GM23248 (cell line): ENCODE measurements around the gene CPS1. TPM values are rescaled to one million over a fixed set of nuclear protein-coding genes. Genes with fewer than 3 reads are reported as not detected.

Source experiments
- DNase-seq: peaks from one replicate; pipeline ENCODE4 v3.0.0-alpha.2; 2015
- H2AFZ ChIP-seq: fragments of 200-600 bp; sonication (generic); 2 replicates; pipeline ENCODE4 v1.6.1; 2016; ENCODE audit warnings: antibody characterized with exemption
- H3F3A ChIP-seq: fragments of 200-600 bp; sonication (generic); 2 replicates; pipeline ENCODE4 v1.6.1; 2016; ENCODE audit warnings: mild to moderate bottlenecking, antibody characterized with exemption, mixed run types; ENCODE audit not compliant: insufficient read depth
- H3K27ac ChIP-seq: fragments of 200-600 bp; sonication (generic); 2 replicates; pipeline ENCODE4 v1.5.1; 2016; ENCODE audit warnings: mild to moderate bottlenecking
- H3K27me3 ChIP-seq: fragments of 200-600 bp; sonication (generic); replicated peaks from 2 replicates; pipeline ENCODE4 v1.6.1; 2016; ENCODE audit warnings: mild to moderate bottlenecking; ENCODE audit not compliant: insufficient read depth
- H3K36me3 ChIP-seq: fragments of 200-600 bp; sonication (generic); 2 replicates; pipeline ENCODE4 v1.6.1; 2016; ENCODE audit warnings: low read depth, mild to moderate bottlenecking
- H3K4me1 ChIP-seq: fragments of 200-600 bp; sonication (generic); 2 replicates; pipeline ENCODE4 v1.6.1; 2016; ENCODE audit warnings: mild to moderate bottlenecking; ENCODE audit not compliant: insufficient read depth
- H3K4me2 ChIP-seq: fragments of 200-600 bp; sonication (generic); one replicate; pipeline ENCODE4 v1.6.1; 2016; ENCODE audit warnings: mild to moderate bottlenecking; ENCODE audit not compliant: unreplicated experiment
- H3K4me3 ChIP-seq: fragments of 200-600 bp; sonication (generic); 2 replicates; pipeline ENCODE4 v1.5.1; 2016; ENCODE audit warnings: mild to moderate bottlenecking
- H3K79me2 ChIP-seq: fragments of 200-600 bp; sonication (generic); 2 replicates; pipeline ENCODE4 v1.6.1; 2016; ENCODE audit warnings: mild to moderate bottlenecking; ENCODE audit not compliant: insufficient read depth
- H3K9ac ChIP-seq: fragments of 200-600 bp; sonication (generic); 2 replicates; pipeline ENCODE4 v1.6.1; 2016; ENCODE audit warnings: mild to moderate bottlenecking
- H3K9me2 ChIP-seq: fragments of 200-600 bp; sonication (generic); 2 replicates; pipeline ENCODE4 v1.6.1; 2016; ENCODE audit warnings: mixed run types, mild to moderate bottlenecking, moderate library complexity; ENCODE audit not compliant: insufficient read depth
- H3K9me3 ChIP-seq: fragments of 200-600 bp; sonication (generic); one replicate; pipeline ENCODE4 v1.6.1; 2017; ENCODE audit warnings: low read depth
- H4K20me1 ChIP-seq: fragments of 200-600 bp; sonication (generic); 2 replicates; pipeline ENCODE4 v1.6.0; 2016; ENCODE audit not compliant: insufficient read depth
- EZH2 ChIP-seq: fragments of 200-600 bp; sonication (generic); IDR thresholded peaks from 2 replicates; pipeline ENCODE4 v1.6.1; 2018; ENCODE audit warnings: antibody characterized with exemption, mild to moderate bottlenecking; ENCODE audit not compliant: insufficient read depth, poor library complexity, severe bottlenecking
- EZH2phosphoT487 ChIP-seq: fragments of 200-600 bp; sonication (generic); IDR thresholded peaks from 2 replicates; pipeline ENCODE4 v1.6.1; 2018; ENCODE audit warnings: antibody characterized with exemption, moderate library complexity, mild to moderate bottlenecking, low read depth; ENCODE audit not compliant: insufficient read depth
- WGBS, 2 experiments: methylation state at CpG; one replicate each; pipeline ENCODE4 v1.1.6; 2015 to 2017; ENCODE audit warnings: low lambda C conversion rate in 2 of 2, low coverage in 1 of 2; ENCODE audit errors: missing lambda C conversion rate in 2 of 2; 5-methylcytosine and 5-hydroxymethylcytosine counted together
- in situ Hi-C: fragments of 300-500 bp; cut with MboI; formaldehyde crosslinking; loops from 2 replicates; pipeline ENCODE4 v1.15.0; 2020
- polyA plus RNA-seq: library from polyadenylated mRNA; unstranded; fragments of >200 nt; fragmentation: Nextera tagmentation; extraction: Ambion mirVana; gene quantifications from 2 replicates; pipeline ENCODE4 v1.2.1, GENCODE V29; 2016
- total RNA-seq: library from RNA; depleted of rRNA; stranded (reverse); fragments of >200 nt; shearing (Covaris generic); gene quantifications from 2 replicates; pipeline ENCODE4 v1.2.3, GENCODE V29; 2014

CPS1 gene
- total and polyA plus RNA-seq, 2 experiments from 2014 or later: 2.1 to 4.9 TPM

DNA sequence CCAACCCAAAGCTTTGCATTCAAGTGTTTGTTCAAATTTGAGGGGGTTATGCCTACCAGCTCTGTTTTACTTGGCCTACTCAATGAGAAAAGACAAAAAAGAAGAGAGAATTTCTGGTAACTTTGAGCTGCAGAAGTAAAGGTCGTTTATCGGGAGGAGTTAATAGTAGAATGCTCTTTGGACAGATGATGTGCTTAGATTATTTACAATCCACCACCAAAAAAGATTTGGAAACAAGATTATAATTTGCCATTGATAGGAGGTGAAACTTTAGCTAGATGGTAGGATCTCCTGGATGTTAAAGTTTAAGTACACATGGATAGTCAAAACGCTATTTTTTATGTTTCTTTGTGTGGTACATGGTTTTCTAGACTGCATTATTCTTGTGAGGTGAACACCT lies 24.9 kb upstream of the CPS1 start:
- no peak overlapping the region for H3K27ac ChIP-seq
- DNase-seq: no peak
- H3K79me2 ChIP-seq: no peaks in the 10 kb centered on the region
- no peaks in the 10 kb centered on the region for H4K20me1 ChIP-seq
- 69 to 73% methylated on average over 3 of the region's 3 CpGs for whole genome bisulfite sequencing, 2 experiments
- no peak overlapping the region for H2AFZ ChIP-seq
- H3K9me2 ChIP-seq: no peaks in the 10 kb centered on the region
- in situ Hi-C loops: no loop called here
- no peaks in the 10 kb centered on the region for H3K9me3 ChIP-seq
- H3K4me3 ChIP-seq: no peak overlapping the region
- H3K36me3 ChIP-seq: no peaks in the 10 kb centered on the region
- TF ChIP-seq EZH2phosphoT487: no peak
- H3K9ac ChIP-seq: no peak overlapping the region
- H3K4me1 ChIP-seq: no peaks in the 10 kb centered on the region
- H3K4me2 ChIP-seq: no peak overlapping the region
- H3K27me3 ChIP-seq: no peaks in the 10 kb centered on the region
- H3F3A ChIP-seq: no peaks in the 10 kb centered on the region

DNA sequence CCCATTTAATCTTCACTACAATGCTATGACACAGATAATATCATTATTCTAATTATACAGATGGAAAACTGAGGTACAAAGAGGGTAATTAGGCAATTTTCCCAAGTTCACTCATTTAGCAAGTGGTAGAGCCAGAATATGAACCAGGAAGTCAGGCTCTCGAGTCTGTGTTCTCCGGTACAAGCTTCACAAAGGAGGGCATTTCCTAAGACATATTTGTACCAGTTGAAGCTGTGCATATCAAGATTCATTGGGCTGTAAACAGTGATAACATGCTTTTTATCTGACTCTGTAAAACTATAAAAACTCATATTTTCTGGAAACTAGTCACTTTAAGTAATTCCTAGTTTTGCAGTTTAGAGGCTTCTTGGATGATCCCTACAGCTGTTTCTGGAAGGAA lies 23.0 kb upstream of the CPS1 start:
- H3K4me1 ChIP-seq: no peaks in the 10 kb centered on the region
- no peak overlapping the region for H2AFZ ChIP-seq
- no peak for DNase-seq
- H4K20me1 ChIP-seq: no peaks in the 10 kb centered on the region
- in situ Hi-C loops: no loop called here
- no peaks in the 10 kb centered on the region for H3K79me2 ChIP-seq
- no peak overlapping the region for H3K9ac ChIP-seq
- H3K9me3 ChIP-seq: no peaks in the 10 kb centered on the region
- H3K27ac ChIP-seq: no peak overlapping the region
- no peaks in the 10 kb centered on the region for H3K27me3 ChIP-seq
- H3F3A ChIP-seq: no peaks in the 10 kb centered on the region
- WGBS, 2 experiments: 68 to 70% methylated on average over 2 of the region's 2 CpGs
- TF ChIP-seq EZH2phosphoT487: no peak
- TF ChIP-seq EZH2: no peak
- no peak overlapping the region for H3K4me3 ChIP-seq
- no peak overlapping the region for H3K4me2 ChIP-seq
- no peaks in the 10 kb centered on the region for H3K36me3 ChIP-seq
- H3K9me2 ChIP-seq: no peaks in the 10 kb centered on the region

DNA sequence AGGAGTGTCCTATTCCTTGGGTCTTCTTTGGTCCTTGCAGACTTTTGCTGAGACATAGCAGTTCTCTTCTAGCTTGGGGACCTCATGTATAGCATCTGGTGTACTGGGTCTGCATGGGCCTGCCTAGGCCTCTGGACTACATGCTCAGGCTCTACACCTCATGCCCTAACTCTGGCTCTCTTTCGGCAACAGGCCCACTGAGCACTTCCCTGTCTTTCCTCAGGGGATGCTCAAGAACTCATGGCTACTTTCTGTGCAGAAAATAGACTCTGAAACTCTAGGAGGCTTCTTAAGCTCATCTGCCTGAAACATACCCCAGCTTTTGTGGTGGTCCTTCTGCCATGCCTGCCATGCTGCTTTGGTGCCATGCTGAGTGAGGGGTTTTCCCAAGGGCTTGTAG lies 21.5 kb upstream of the CPS1 start:
- Histone ChIP-seq H3F3A (no peaks in the 10 kb centered on the region), H3K4me1 (no peaks in the 10 kb centered on the region), H3K9ac (no peak overlapping the region), H3K36me3 (no peaks in the 10 kb centered on the region), H3K4me3 (no peak overlapping the region), H3K79me2 (no peaks in the 10 kb centered on the region), H3K27me3 (no peaks in the 10 kb centered on the region), H3K9me2 (no peaks in the 10 kb centered on the region), H3K4me2 (no peak overlapping the region), H3K27ac (no peak overlapping the region), H2AFZ (no peak overlapping the region), H3K9me3 (no peaks in the 10 kb centered on the region), H4K20me1 (no peaks in the 10 kb centered on the region)
- DNase-seq: no peak
- no peak for TF ChIP-seq EZH2phosphoT487
- no peak for TF ChIP-seq EZH2
- in situ Hi-C loops: no loop called here
- 37 to 48% methylated on average over 1 of the region's 1 CpG for WGBS, 2 experiments

DNA sequence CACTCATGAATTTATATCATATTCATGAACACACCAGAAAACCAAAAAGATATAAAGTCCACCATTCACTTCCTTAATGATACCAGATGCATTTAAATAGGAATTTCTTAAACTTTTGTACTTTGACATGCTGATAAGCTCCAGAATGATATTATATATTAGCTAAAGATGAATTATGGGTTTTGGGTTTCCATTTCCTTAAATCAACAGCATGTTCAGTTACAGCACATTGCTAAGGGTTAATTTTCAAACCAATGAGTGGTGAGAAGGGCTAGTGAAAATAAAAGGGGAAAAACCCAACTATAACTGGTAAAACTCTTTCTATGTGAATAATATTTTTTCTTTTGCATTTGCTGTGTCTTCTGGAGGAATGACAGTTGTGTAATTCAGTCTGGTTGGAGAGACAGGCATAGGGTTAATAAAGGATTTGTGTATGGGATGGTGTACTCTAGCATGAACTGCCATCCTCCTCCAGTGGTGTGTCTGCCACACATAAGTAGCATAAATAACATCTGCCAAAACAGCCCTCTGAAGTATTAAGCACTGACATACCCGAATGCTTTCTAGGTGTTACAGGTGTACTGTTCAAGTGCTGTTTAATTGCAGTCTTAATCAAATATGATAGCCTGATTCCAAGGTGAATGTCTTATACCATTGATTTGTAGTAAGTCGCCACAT lies 19.3 kb upstream of the CPS1 start:
- Histone ChIP-seq H3K9me2 (no peaks in the 10 kb centered on the region), H3K4me2 (no peak overlapping the region), H3K27me3 (no peaks in the 10 kb centered on the region), H3K36me3 (no peaks in the 10 kb centered on the region), H3K4me3 (no peak overlapping the region), H3K9ac (no peak overlapping the region), H4K20me1 (no peaks in the 10 kb centered on the region), H3F3A (no peaks in the 10 kb centered on the region), H3K79me2 (no peaks in the 10 kb centered on the region), H2AFZ (no peak overlapping the region), H3K27ac (no peak overlapping the region), H3K9me3 (no peaks in the 10 kb centered on the region), H3K4me1 (no peaks in the 10 kb centered on the region)
- in situ Hi-C loops: no loop called here
- 43 to 55% methylated on average over 2 of the region's 2 CpGs for WGBS, 2 experiments
- TF ChIP-seq EZH2phosphoT487 (no peak), EZH2 (no peak)
- no peak for DNase-seq

DNA sequence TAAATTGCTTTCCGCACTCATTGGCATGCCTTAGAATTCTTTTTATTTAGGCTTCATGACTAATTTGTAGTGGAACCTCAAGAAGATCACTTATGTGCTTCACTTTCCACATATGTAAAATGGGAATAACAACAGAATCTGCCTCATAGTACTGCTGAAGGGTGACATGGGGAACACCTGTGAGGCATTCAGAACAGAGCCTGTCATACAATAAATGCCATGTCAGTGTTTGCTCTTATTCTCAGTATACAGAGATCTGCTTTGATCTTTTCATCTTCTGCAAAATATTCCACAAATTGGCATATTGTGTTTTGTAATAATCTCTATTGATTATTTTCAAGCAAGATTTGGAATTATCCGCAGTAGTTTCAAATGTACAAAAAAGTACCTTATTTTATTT lies 17.4 kb upstream of the CPS1 start:
- no peaks in the 10 kb centered on the region for H3K27me3 ChIP-seq
- DNase-seq: no peak
- no peak for TF ChIP-seq EZH2phosphoT487
- TF ChIP-seq EZH2: no peak
- no peak overlapping the region for H3K4me2 ChIP-seq
- in situ Hi-C loops: no loop called here
- no peaks in the 10 kb centered on the region for H3K9me3 ChIP-seq
- 85 to 86% methylated on average over 2 of the region's 2 CpGs for WGBS, 2 experiments
- H3F3A ChIP-seq: no peaks in the 10 kb centered on the region
- no peaks in the 10 kb centered on the region for H3K79me2 ChIP-seq
- H4K20me1 ChIP-seq: no peaks in the 10 kb centered on the region
- no peak overlapping the region for H3K27ac ChIP-seq
- H3K4me3 ChIP-seq: no peak overlapping the region
- H3K4me1 ChIP-seq: no peaks in the 10 kb centered on the region
- no peaks in the 10 kb centered on the region for H3K36me3 ChIP-seq
- no peak overlapping the region for H3K9ac ChIP-seq
- H3K9me2 ChIP-seq: no peaks in the 10 kb centered on the region
- no peak overlapping the region for H2AFZ ChIP-seq
